Small intestine (tissue), 16 donors: ENCODE results near the gene PCLO. TPM values are rescaled to one million over a fixed set of nuclear protein-coding genes. Genes with fewer than 3 reads are reported as not detected.

ENCODE experiments used
- DNase-seq, 2 donors: peaks; one replicate each; pipeline versions ENCODE4 v3.0.0 to v3.0.0-alpha.2; 2013
- FAIRE-seq: peaks from 2 replicates; lab custom pipeline; 2012; peaks lifted over from hg19 to GRCh38; lab: Jason Lieb, UNC
- H3K27ac ChIP-seq, 3 donors: one replicate each; pipeline ENCODE4 v1.5.1; 2013; ENCODE audit warnings: low read length in 2 of 3, mild to moderate bottlenecking in 2 of 3, control low read depth in 1 of 3, inconsistent platforms in 1 of 3, low read depth in 1 of 3, moderate library complexity in 1 of 3
- H3K27me3 ChIP-seq, 3 donors: one replicate each; pipeline ENCODE4 v1.6.1; 2013; ENCODE audit warnings: low read length in 3 of 3, inconsistent platforms in 1 of 3; ENCODE audit not compliant: control insufficient read depth in 3 of 3, insufficient read depth in 3 of 3
- H3K36me3 ChIP-seq, 3 donors: one replicate each; pipeline ENCODE4 v1.6.1; 2013; ENCODE audit warnings: low read length in 3 of 3, inconsistent platforms in 1 of 3, low read depth in 1 of 3, mild to moderate bottlenecking in 1 of 3, moderate library complexity in 1 of 3; ENCODE audit not compliant: control insufficient read depth in 3 of 3, insufficient read depth in 2 of 3
- H3K4me1 ChIP-seq, 3 donors: one replicate each; pipeline ENCODE4 v1.6.1; 2013; ENCODE audit warnings: low read length in 2 of 3, inconsistent platforms in 1 of 3, low read depth in 1 of 3, mild to moderate bottlenecking in 1 of 3, moderate library complexity in 1 of 3; ENCODE audit not compliant: control insufficient read depth in 3 of 3, insufficient read depth in 2 of 3
- H3K4me3 ChIP-seq, 3 donors: one replicate each; pipeline ENCODE4 v1.5.1; 2013; ENCODE audit warnings: low read length in 3 of 3, control low read depth in 1 of 3, inconsistent platforms in 1 of 3, low read depth in 1 of 3, mild to moderate bottlenecking in 1 of 3, moderate library complexity in 1 of 3
- H3K9me3 ChIP-seq, 2 donors: one replicate each; pipeline ENCODE4 v1.6.1; 2013; ENCODE audit warnings: low read depth in 1 of 2, low read length in 1 of 2; ENCODE audit not compliant: control insufficient read depth in 2 of 2, insufficient read depth in 1 of 2
- WGBS, 3 donors: extraction: QIAGEN DNeasy Blood & Tissue Kit; methylation state at CpG; one replicate each; pipeline ENCODE4 v1.1.7; 2013; 5-methylcytosine and 5-hydroxymethylcytosine counted together
- long read RNA-seq, 10 donors: transcript quantifications; one replicate each; lab custom pipeline, GENCODE V29; 2026
- polyA plus RNA-seq, 4 donors: library from polyadenylated mRNA; stranded (reverse) in 3 of 4; unstranded in 1 of 4; fragments of 200-250 nt in 3 of 4; fragments of 120-200 nt in 1 of 4; gene quantifications; one replicate each; pipeline versions ENCODE4 v1.2.1 to v1.2.3, GENCODE V29; 2013
- donor health status: healthy with polysubstance abuse.
- donor health status: control.
- donor health status: control.
- donor health status: Bipolar disorder and iron deficiency.
- donor health status: healthy.

Gene PCLO
- polyA plus RNA-seq = 1 to 10 TPM; 2.2 to 7.7 (median 3.0) TPM
- long read RNA-seq, donor 1, partial matches to known transcripts = 0 of 2 reads
- long read RNA-seq, donor 1, other reads (novel, unspliced or antisense) = 0 of 2 reads
- long read RNA-seq, donor 2 = 0 reads
- long read RNA-seq, donor 3, partial matches to known transcripts = 0 of 3 reads
- long read RNA-seq, donor 3, other reads (novel, unspliced or antisense) = 0 of 3 reads
- long read RNA-seq, donor 4 = 0 reads
- long read RNA-seq, donor 5 = 0 reads
- long read RNA-seq, donor 6, partial matches to known transcripts = 0 of 1 reads
- long read RNA-seq, donor 6, other reads (novel, unspliced or antisense) = 0 of 1 reads
- long read RNA-seq, donor 7 = 0 reads
- long read RNA-seq, donor 8 = 0 reads
- long read RNA-seq, donor 9, partial matches to known transcripts = 0 of 1 reads
- long read RNA-seq, donor 9, other reads (novel, unspliced or antisense) = 0 of 1 reads
- long read RNA-seq, donor 10, partial matches to known transcripts = 0 of 3 reads
- long read RNA-seq, donor 10, other reads (novel, unspliced or antisense) = 0 of 3 reads

GRCh38 chr7:83162402-83163256, at the start of gene PCLO:
Gene PCLO, minus strand, starts transcription at chr7:83162884. Its CDS starts 292 bp downstream, at chr7:83162592.
- DNase-seq (peak; percentile 94 to 96), FAIRE-seq (no peak)
- H3K27me3 ChIP-seq = peaks cover 0 to 2% (median 0%) of the 10 kb centered on the region in 3 donors
- WGBS, 3 donors = 1 to 2% (median 1%) methylated on average over 60 to 77 of the region's 77 CpGs
- H3K9me3 ChIP-seq = no peaks in the 10 kb centered on the region
- no peaks in the 10 kb centered on the region for H3K4me1 ChIP-seq
- peak within 1 kb of the TSS; percentile 73 to 85 (median 77) for H3K27ac ChIP-seq
- no peaks in the 10 kb centered on the region for H3K36me3 ChIP-seq
- peak within 1 kb of the TSS; percentile 52 to 81 (median 61) for H3K4me3 ChIP-seq

DNA sequence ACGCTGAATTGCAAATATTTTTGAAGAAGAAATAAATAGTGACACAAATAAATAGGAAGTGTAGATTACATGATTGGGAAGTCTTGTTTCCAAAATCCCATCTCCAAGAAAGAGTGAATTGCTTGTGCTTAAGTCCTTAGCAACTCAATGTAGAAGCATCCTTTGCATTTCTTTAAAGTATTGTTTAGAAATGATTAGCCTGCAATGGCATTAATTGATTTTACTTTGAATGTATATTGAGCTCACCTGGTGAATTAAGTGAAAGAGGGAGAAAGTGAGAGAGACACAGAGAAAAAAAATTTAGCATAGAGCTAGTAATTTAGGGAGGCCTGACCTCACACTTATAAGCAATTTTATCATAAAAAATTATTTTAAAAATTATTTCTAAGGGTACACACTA, 49.0 kb upstream of the PCLO start:
- Histone ChIP-seq H3K27ac (no peak overlapping the region), H3K4me3 (no peak overlapping the region), H3K27me3 (no peaks in the 10 kb centered on the region), H3K4me1 (no peaks in the 10 kb centered on the region), H3K36me3 (no peaks in the 10 kb centered on the region), H3K9me3 (no peaks in the 10 kb centered on the region)
- FAIRE-seq (no peak), DNase-seq (no peak)
- WGBS, 3 donors = 65 to 94% (median 82%) methylated on average over 1 of the region's 1 CpG

DNA sequence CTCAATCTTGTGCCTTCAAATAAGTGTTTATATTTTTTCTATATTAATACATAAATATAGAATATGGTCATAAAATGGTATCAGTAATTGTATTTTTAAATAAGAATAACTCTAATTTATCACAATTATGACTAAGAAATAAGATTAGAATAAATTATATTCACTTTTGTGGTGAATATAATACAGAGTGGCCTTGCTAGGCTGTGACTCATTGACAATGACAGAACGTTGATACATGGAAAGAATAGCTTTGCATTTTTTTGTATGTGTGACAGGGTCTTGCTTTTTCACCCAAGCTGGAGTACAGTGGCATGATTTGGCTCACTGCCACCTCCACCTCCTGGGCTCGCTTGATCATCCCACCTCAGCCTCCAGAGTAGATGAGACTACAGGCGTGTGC, 47.8 kb upstream of the PCLO start:
- Histone ChIP-seq H3K27me3 (no peaks in the 10 kb centered on the region), H3K4me3 (no peak overlapping the region), H3K9me3 (no peaks in the 10 kb centered on the region), H3K36me3 (no peaks in the 10 kb centered on the region), H3K27ac (no peak overlapping the region), H3K4me1 (no peaks in the 10 kb centered on the region)
- FAIRE-seq = no peak
- no peak for DNase-seq
- WGBS, 3 donors = 75 to 80% (median 78%) methylated on average over 3 of the region's 3 CpGs

DNA sequence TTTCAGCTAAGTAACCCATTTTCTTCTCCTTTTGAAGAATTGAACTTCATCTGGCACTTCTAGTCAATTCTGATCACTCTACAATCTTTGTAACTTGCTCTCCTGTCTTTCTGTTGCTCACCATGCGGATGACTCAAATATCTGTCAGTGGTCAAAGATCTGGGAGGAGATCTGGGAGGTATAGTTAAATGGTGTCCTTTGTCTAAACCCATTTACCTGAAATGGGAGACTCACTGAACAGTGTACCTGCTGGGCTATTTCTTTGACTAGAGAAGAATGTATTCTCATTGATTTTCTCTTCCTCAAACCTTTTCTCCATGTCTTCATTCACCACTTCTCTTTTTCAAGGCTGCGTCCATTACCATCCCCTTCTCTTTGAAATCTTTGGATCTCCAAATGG, 42.0 kb upstream of the PCLO start:
- FAIRE-seq (no peak), DNase-seq (no peak)
- H3K4me1 ChIP-seq = no peaks in the 10 kb centered on the region
- no peak overlapping the region for H3K27ac ChIP-seq
- H3K27me3 ChIP-seq = no peaks in the 10 kb centered on the region
- H3K4me3 ChIP-seq = no peak overlapping the region
- no peaks in the 10 kb centered on the region for H3K9me3 ChIP-seq
- no peaks in the 10 kb centered on the region for H3K36me3 ChIP-seq
- 88 to 92% (median 88%) methylated on average over 2 of the region's 2 CpGs for WGBS, 3 donors

- Histone ChIP-seq H3K27me3 (no peaks in the 10 kb centered on the region), H3K27ac (no peak overlapping the region), H3K9me3 (no peaks in the 10 kb centered on the region), H3K36me3 (no peaks in the 10 kb centered on the region), H3K4me3 (no peak overlapping the region), H3K4me1 (no peaks in the 10 kb centered on the region)
- FAIRE-seq = no peak
- 97 to 100% (median 98%) methylated on average over 1 of the region's 1 CpG for WGBS, 3 donors
- peak in 1 of 2 donors; percentile 0 for DNase-seq
These were observed 38.7 kb upstream of the PCLO start for GRCh38 chr7:83201355-83201754.

- DNase-seq = no peak
- H3K4me1 ChIP-seq = no peaks in the 10 kb centered on the region
- H3K27me3 ChIP-seq = no peaks in the 10 kb centered on the region
- H3K4me3 ChIP-seq = no peak overlapping the region
- H3K36me3 ChIP-seq = no peaks in the 10 kb centered on the region
- H3K27ac ChIP-seq = no peak overlapping the region
- no peaks in the 10 kb centered on the region for H3K9me3 ChIP-seq
- no peak for FAIRE-seq
These were observed 28.1 kb upstream of the PCLO start for GRCh38 chr7:83190659-83191389.

DNA sequence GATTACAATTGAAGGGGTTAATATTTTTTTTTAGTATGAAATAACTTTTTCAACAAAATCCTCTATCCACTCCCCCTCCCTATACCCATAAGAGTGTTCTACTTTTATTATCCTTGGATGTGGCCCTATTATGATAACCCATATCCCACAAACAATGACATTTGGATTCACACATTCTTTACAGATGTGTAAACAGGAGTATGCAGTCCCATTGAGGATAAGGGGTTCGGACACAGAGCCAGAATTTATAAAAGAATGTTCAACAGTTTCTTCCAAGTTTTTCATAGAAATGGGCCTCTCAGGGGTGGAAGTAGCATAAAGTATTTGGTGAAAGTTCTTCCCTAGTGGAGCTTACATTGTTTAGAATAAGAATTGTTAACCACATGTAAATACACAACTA, 16.1 kb upstream of the PCLO start:
- FAIRE-seq = no peak
- WGBS, 3 donors = 62 to 71% (median 67%) methylated on average over 1 of the region's 1 CpG

DNA sequence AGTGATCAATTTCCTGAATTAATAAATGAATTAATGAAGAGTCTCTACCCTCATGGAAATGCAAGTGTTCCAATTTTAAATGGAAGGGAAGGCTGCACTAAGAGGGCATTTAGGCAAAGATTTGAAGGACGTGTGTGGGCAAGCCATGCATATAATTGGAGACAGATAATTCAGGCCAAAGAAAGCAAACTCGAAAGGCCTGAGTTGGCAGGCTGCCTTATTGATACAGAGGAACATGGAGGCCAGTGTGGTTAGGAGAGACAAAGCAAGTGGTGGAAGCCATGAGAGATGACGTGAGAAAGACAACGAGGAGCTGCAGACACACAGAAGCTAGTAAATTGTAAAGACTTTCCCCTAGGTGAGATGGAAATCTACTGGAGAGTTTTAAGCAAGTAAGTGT, 15.4 kb upstream of the PCLO start:
- Histone ChIP-seq H3K4me3 (no peak overlapping the region), H3K27me3 (no peaks in the 10 kb centered on the region), H3K9me3 (peaks cover 0 to 7% of the 10 kb centered on the region in 2 donors), H3K27ac (no peak overlapping the region), H3K4me1 (no peaks in the 10 kb centered on the region), H3K36me3 (no peaks in the 10 kb centered on the region)
- DNase-seq (no peak), FAIRE-seq (no peak)
- 70 to 79% (median 78%) methylated on average over 4 of the region's 4 CpGs for WGBS, 3 donors

More for the DNA sequence above, 16.1 kb upstream of the PCLO start:
- Histone ChIP-seq H3K4me1 (no peaks in the 10 kb centered on the region), H3K4me3 (no peak overlapping the region), H3K36me3 (no peaks in the 10 kb centered on the region), H3K27ac (no peak overlapping the region), H3K27me3 (no peaks in the 10 kb centered on the region), H3K9me3 (peaks cover 0 to 11% of the 10 kb centered on the region in 2 donors)
- DNase-seq = no peak
